GM18873 (cell line): ENCODE data around the gene OPN1SW.
A peak's percentile ranks its signal among the peaks of the same experiment; 100 is the strongest.

ENCODE experiments used
- ATAC-seq: cut with Tn5 transposase; IDR thresholded peaks from one replicate; pipeline ENCODE4 v1.9.1; 2021; ENCODE audit warnings: mild to moderate bottlenecking, moderate library complexity, moderate number of reproducible peaks; ENCODE audit not compliant: unreplicated experiment, low FRiP score

OPN1SW gene

DNA sequence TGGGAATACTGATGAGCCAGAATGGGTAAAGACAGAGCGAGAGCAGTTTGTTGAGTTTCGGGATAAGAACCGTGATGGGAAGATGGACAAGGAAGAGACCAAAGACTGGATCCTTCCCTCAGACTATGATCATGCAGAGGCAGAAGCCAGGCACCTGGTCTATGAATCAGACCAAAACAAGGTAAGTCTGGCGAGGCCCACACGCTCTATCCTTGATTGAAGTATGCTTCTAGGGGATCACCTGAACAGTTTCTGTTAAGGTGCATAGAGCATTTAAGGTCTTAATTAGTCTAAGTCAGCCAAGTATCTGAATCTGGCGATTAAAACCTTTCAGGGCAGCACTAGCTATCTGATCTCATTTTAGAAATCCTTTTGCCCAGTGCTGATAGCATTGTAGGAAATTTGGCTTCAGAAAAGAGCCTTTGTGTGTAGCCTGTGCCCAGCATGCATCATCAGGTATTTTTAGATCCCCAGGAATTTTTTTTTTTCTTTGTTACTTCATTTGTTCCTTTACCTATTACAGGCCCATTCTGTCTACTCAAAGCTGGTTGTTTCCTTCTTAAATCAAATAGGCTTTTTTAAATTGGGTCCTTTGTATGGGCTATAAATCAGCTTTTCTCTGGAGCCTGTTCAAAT is 8.0 kb downstream of the OPN1SW start:
- no peak for ATAC-seq

DNA sequence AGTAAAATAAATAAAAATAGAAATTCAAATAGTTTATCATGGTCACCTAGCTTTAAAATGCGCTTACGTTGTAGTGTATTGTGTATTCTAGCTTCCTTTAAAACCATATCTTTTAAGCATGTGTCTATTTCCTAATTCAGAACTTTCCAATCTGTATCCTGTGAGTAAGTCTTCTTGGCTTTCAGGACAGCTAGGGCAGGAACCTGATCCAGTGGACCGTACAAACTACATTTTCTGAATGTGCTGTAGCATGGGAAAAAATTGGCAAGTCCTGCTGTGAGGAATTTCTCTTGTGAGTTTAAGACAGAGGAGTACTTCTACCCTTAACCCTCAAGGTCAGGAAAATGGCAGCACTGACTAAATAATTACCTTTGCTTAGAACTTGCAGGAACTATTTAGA is 12.1 kb downstream of the OPN1SW start:
- no peak for ATAC-seq

GRCh38 chr7:128759242-128759641 is 16.4 kb downstream of the OPN1SW start:
- ATAC-seq: no peak

DNA sequence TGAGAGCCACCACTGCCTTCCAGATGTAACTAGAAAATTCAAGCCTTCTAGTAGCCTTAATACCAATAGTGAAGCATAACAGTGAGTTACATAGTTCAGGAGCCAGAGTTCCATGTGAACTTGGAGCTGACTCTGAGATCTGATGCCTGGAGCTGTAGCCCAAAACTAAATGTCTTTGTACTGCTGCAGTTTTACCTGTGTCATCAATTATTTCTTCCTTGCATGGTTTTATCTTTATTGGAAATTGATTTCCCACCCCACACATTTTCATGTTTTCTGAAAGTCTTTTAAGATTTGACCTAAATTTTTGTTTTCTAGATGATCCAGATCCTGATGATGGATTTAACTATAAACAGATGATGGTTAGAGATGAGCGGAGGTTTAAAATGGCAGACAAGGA is 17.0 kb downstream of the OPN1SW start:
- ATAC-seq: no peak

DNA sequence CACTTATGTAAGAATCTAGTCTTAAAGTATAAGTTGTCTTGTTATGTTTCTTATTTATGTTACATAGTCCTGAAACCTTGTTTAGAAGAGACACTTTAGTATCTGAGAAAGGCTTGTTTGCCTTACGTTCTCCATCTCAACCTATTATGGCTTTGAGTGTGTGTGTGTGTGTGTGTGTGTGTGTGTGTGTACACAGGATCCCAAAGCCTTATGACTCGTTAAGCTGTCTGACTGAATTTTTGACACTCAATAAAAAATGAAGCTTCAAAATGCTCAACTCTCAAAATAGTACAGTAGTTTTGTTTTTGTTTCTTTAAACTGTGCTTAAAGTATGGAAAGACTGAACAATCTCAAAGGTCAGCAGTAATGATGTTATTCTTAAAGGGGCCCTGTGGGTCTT is 18.4 kb downstream of the OPN1SW start:
- no peak for ATAC-seq

GRCh38 chr7:128755819-128756476 is 19.6 kb downstream of the OPN1SW start:
- ATAC-seq: no peak

DNA sequence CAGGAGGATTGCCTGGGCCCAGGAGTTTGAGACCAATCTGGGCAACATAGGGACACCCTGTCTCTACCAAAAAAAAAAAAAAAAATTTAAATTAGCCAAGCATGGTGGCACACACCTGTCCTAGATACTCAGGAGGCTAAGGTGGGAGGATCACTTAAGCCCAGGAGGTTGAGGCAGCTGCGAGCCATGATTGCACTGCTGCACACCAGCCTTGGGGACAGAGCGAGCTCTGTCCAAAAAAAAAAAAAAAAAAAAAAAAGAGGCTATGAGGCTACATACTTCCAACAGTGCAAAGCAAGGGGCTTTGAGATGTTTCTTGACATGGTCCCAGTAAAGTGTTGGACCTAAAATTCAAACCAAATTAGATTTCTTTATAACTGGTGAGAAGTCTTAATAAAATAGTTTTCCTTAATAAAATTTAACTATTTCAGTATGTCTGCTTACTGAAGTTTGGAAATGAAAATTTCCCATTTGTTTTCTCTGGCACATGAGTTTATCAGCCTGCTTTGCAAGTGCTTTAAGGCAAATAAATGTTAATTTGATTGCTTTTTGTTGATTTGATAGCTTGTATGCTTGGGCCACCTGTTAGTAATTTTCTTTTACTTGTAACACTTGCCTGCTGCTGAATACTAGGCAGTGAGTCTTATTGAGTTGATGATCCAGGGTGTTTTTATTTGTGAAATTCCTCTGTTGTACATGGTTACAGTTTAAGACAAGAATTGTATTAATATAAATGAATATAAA is 20.3 kb downstream of the OPN1SW start:
- ATAC-seq: no peak

- ATAC-seq: no peak
Measured at GRCh38 chr7:128752251-128752650, 23.3 kb downstream of the OPN1SW start.

GRCh38 chr7:128747327-128748079 is 28.1 kb downstream of the OPN1SW start:
- no peak for ATAC-seq

- ATAC-seq: no peak
Measured at GRCh38 chr7:128745706-128746105, 29.9 kb downstream of the OPN1SW start.

DNA sequence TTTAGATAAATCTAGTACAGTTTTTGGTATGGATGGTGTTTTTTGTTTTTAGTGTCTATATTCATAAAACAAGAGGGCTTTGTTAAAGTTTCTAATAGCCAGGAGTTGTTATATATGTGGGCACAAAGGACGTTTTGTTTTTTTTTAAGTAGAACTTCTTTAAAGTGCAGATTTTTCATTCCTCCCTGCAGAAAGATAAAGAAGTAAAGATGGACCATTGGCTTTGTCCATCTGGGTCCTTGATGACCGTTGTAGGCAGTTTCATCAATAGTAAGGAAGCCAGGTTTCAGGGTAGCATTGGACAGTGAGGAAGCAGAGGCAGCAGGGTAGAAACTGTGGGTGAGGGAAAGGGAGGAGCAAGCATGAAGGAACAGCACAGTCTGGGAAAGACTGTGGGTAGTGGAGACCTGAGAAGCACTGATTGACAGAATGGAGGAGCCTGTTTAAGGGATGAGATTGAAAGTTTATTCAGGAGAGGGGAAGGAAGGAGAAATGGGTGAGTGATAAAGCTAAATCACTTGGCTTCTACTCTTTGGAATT is 31.2 kb downstream of the OPN1SW start:
- ATAC-seq: no peak

DNA sequence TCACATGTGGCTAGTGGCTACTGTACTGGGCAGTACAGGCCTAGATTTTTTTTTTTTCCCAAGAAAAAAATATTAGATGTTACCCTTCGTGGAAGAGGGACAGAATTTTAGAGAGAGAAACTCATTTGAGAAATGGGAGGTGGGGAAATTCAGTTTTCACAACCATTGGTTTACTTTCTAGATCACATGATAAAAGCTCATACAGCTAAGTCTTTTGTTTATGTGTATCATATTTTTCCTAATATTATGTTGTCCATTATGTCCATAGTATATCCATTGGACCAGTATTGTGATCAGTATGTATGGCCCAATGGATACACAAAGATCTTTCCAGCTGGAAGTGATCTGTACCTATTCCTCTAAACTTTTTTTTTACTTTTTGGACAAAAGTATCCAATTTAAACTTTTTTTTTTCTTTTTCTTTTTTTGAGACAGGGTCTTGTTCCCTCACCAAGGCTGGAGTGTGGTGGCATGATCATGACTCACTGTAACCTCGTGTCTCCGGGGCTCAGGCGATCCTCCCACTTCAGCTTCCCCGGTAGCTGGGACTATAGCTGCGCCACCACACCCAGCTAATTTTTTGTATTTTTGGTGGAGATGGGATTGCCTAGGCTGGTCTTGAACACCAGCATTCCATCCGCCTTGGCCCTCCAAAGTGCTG is 32.4 kb downstream of the OPN1SW start:
- no peak for ATAC-seq

DNA sequence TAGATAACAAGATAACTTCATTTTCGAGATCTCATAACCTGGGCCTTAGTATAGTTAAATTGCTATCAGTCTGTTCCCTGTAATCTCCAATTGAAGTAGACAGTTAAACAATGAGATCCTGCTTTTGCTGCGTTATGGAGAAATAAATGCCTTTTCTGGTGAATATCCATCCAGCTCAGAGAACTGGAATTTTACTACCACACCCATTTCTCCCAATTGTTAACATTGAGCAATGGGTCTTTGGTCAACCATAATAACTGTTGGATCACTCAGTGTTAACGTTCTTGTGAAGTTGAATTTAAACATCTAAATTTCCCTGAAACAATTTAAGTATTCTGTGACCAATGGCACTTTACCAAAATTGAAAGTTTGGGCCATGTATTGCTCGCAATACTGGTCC is 33.4 kb downstream of the OPN1SW start:
- ATAC-seq: no peak

DNA sequence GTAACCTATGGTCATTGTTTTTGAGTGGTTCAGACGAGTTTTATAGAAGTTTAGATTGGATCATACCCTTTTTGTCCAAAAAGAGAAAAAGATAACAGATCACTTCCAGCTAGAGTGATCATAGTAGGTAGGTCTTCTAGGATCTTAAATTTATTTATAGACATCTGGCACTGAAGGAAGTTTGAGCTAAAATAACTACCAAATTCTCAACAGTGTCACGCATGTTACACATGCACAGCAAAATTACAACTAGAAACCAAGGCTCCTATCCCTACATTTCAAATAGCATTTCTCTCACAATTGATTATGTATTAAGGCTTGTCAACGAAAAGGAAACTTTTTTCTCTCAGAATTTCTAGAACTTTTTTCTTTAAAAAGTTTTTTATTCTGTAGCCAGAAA is 34.1 kb downstream of the OPN1SW start:
- ATAC-seq: no peak

- no peak for ATAC-seq
Measured at GRCh38 chr7:128740996-128741395, 34.6 kb downstream of the OPN1SW start.

DNA sequence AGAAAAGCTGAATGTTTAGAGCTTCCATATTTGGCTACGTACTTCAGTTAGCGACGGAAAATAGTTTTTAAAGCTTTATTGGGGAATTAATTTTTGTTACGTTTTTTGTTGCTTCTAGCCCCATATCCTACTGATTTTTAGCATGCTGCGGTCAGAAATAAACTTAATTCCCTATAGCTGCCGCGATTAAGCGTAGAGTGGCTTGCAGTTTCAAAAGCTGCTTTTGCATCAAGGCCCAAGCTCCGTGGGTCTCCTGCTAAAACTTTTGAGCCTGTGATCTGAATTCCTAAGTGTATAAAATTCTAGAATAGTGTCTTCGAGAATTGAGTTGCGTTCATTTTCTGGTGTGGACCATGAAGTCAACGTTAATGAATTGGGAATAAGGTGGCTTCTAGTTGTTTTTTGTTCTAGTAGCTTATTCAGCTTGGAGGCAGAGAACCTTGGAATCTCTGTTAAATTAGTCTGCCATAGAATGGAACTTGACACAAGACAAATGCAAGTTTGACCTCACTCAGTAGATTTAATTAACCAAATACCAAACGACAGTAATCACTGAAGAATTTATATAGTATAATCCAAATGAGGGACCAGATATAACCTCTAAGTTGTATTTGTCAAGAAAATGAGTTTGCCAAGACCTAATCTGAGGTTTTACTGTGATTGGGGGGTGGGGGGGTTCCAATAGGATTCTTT is 35.5 kb downstream of the OPN1SW start:
- no peak for ATAC-seq

DNA sequence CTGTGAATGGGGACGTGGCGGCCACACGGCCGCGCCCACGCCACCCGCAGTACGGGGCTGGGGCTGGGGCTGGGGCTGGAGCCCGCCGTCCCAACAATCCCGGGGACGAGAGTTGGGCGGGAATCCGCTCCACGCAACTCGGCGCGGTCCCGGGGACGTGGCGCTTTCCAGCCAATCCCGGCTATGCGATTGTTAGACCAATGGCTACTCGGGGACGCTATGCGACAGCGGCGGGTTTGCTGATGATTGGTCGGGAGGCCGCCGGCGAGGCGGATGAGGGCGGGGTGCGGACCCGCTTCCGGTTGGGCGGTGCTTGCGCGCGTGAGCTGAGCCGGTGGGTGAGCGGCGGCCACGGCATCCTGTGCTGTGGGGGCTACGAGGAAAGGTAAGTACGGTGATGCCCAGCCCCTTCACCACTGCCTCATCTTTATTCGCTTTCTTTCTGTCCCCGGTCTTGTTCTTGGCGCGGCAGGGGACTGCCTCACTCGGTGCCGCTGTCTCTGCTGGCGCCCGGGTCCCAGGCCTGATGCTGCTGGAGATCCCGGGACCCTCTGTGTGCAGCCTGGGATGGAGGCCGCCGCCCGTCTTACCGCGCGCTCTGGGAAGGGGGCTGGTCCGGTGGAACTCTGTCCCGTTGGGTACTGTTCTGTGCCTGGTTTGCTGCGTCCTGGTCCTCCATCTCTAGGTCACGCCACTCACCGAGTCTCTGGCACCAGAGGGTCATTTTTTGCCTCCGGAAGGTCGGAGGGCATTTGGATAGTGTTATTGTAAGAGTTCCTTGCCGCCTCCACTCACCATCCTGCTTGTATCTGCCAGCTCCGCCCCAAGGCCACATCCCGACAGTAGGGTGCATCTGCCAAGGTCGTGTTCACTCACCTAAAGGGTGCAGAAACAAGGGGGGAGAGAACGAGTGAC is 36.3 kb downstream of the OPN1SW start, which contains the start of gene CALU:
CALU (plus strand) TSS at position 312 of the 915 bp plus-strand sequence. CDS start 9,225 bp downstream, outside the sequence.
- ATAC-seq: peak; percentile 95

- ATAC-seq: peak; percentile 1
Measured at GRCh38 chr7:128738570-128739047, 37.0 kb downstream of the OPN1SW start.
